Stimulated activated CD8-positive, alpha-beta memory T cell treated with anti-CD3 and anti-CD28 coated beads, Interleukin-7, amount 100 ng/mL, for 1 hour (primary cell): Measurements from ENCODE around the gene AHSG.
"Not testable (repeated sequence)": the region's sequence is repeated elsewhere in the genome, so short reads cannot be mapped to it uniquely, and the experiment has no call there.

Experiments used
- DNase-seq, 2 donors: peaks; one replicate each; pipeline ENCODE4 v3.0.0-alpha.2; 2020; ENCODE audit warnings: low read depth in 2 of 2

Gene AHSG

DNA sequence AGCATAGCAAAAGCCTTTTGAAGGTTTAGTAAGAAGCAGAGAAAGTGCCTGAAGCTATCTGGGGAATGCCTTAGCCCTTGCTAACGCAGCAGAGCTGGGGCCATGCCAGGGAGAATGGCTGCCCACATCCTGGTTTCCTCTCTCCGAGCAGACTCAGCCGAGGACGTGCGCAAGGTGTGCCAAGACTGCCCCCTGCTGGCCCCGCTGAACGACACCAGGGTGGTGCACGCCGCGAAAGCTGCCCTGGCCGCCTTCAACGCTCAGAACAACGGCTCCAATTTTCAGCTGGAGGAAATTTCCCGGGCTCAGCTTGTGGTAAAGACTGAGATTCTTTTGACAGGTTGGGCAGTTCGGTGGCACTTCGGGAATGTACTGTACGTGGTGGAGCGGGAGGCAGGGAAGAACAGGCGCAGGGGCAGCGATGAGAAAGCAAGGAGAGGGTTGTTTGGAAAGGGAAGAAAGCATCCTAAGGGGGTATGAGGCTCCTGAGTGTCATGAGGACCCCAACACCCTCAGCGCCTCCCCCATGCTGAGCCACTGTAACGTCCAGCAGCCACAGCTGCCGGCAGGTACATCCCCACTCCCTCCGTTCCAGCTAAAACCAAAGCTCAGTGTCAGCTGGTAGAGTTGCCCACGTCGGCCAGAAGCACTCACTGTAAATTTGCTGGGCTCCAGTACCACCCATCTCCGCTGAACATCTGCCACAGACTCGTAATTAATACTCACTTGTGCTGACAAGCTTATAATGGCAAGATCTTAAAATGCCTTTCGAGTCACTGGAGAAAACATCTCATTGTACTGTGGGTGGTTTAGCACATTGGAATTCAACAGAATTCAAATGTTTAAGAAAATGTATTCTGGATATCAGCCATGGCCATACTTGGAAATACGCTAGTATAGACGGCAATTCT is 4.4 kb downstream of the AHSG start:
- DNase-seq: peak; percentile 67 to 75

DNA sequence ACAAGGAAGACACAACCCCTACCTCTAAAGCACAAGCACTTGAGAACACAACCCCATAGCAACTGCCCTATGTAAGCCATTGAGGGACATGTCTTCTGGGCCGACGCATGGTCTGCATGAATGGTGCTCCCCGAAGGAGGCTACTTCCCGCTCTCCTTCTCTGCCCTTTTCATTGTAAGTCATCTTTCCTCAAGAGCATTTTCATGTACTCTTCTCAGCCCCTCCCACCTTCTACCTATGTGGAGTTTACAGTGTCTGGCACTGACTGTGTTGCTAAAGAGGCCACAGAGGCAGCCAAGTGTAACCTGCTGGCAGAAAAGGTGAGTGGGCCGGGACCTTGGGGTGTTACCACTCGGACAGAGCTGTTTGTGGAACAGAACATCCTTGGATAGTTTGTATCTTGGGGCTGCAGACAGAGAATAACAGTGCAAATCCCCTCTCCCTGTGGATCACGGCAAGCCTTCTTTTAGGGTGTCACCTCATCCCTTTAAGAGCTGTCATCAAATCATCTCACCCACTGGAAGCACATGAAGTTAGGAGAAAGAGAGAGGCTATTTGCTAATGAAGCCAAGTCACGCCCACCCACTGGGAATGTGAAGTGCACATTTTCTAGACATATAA is 5.6 kb downstream of the AHSG start:
- no peak for DNase-seq

DNA sequence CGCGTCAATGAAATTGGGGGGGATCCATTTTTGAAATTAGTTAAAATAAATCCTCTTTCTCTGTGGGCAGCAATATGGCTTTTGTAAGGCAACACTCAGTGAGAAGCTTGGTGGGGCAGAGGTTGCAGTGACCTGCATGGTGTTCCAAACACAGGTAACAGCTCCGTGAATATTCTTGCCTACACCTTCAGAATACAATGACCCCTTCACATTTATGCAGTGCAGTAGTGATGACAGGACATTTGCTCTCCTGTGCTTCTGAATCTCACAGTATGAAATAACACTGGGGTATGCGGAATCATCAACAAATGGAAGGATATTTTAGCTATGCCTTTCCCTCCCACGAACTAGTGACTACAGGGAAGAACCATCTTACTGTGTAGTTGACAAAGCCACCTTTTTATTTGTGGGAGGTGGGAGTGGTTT is 6.9 kb downstream of the AHSG start:
- no peak for DNase-seq

DNA sequence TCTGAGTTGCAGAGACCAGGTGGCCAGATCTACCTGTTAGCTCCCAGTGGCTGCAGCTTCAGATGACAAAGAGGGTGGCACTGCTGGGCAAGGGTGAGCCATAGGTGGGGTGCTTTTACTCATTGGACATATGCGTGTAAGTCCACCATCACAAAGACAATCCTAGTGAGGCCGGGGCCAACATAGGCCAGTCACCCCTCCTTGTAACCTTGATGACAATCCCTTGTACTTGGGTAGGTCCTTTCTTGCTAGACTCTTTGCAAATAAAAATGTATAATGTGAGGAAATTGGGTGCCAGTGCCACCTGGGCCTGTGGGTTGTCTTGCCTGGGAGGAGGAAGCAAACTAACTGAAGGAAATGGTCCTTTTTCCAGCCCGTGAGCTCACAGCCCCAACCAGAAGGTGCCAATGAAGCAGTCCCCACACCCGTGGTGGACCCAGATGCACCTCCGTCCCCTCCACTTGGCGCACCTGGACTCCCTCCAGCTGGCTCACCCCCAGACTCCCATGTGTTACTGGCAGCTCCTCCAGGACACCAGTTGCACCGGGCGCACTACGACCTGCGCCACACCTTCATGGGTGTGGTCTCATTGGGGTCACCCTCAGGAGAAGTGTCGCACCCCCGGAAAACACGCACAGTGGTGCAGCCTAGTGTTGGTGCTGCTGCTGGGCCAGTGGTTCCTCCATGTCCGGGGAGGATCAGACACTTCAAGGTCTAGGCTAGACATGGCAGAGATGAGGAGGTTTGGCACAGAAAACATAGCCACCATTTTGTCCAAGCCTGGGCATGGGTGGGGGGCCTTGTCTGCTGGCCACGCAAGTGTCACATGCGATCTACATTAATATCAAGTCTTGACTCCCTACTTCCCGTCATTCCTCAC is 7.6 kb downstream of the AHSG start:
- no peak for DNase-seq

DNA sequence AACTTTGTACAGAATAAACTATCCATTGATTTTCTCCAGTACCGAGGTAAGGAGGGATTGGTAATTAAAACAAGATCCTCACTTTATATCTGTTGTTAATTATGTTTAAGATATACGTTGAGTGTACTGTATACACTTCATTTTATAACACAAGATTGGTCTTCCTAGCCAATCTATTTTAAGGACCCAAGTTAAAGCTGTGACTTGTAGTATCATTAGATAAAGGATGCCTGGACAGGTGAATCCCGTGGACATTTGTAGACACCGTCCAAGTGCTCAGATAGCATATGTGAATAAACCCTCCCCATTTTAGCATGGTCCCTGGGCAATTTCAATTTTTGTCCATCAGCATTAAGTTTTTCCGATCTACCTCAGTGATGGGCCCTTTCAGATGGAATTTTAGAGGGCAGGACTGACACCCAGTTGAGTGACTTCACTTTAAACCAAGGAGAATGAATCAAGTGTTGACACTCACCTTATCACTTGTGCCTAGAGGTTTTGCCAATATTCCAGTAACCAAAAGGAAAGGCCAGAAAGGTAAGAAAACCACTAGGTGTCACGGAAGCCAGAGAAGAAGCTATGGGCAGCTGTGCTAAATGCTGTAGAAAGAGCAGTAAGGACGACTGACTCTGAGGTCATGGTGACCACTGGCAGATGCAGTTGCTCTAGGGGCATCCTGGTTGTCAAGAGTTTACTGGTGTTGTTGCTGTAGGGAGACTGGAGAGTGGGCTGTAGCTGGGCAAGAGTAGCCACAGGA is 9.2 kb downstream of the AHSG start:
- no peak for DNase-seq

DNA sequence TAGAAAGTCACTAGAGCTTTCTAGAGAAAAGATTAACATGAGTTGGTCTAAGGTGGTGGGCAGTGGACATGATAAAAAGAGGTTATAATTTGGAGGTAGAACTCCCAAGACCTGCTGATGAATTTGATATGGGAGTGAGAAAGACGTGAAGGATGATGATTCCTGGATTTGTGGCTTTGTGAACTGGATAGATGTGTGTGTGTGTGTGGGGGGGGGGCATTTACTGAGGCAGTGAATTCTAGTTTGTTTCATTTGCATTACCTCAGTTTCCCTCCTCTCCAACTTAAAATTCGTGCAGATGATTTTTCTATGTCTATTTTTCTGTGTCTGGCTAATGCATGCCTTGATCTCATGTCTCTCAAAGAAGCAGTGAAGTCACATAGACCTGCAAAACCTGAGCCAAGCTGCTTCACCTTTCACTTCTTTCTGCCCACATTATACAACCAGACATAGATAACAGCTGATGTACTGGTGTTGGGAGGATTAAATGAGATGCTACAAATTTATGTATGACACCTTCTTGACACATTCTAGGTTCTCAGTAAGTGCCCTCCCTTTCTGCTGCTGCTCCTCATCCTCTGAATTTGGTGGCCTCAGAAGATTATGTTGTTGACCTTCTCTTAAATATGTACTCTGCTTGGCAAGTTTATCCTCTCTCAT is 9.9 kb downstream of the AHSG start:
- DNase-seq: no peak

DNA sequence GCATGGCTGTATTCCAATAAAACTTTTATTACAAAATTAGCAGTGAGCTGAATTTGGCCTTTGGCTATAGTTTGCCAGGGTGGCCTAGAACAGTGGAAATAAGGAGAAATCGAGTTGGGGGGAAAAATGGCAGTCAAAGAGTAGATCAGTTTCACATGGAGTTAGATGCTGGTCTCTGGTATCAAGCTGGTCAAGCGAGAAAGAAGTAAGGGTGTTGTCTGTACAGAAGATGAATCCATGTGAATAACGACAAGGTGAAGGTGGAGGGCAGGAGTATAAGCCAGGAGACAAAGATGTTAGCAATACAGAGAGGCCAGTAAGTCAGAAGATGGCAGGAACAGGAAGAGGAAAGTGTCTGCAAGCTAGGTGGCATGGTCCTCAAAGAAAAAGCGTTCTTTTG is 11.7 kb downstream of the AHSG start:
- DNase-seq: no peak

DNA sequence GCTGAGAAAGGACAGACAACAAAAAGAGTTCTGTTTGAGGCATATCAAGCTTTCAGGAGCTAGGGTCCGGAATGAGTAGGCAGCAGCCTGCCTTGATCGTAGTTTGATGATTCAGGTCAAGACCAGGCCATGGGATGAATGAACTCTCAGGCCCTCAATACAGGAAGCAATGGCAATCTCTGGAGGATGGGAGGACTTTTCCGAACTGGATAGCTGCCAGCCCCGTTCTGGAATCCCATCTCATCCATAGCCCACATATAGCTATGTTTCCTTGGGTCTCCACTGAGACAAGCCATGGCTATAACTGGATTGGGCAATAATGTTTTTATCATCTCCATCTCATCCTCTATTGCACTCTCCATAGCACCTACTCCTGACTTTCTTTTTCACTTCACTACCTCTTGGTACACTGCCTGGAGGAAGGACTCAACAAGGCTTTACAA is 12.8 kb downstream of the AHSG start:
- no peak for DNase-seq

DNA sequence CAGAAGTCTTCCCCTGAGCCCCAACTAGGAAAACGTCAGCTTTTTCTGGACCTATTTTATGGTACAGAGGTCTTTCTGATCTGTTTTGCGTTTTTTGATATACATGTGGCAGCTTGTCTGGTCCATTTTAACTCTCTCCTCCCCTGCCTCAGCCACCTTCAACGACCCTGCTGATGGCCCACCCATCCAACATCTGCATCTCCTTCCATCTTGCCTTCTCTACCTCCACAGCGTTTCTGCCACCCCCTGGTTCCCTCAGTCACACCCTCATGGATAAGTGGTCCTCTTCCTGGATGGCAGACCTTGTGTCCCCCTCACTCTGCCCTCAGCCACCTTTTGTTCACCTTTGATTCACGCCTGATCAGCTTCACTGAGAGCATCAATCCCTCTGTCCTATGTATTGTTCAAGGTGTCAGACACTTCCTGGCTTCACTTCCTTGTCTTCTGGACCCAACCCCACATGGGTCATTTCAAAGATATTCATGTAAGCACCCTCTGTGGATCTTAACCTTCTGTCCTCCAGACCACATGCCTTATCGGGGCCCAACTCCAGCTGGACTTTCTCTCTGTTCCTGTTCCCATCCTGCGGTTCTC is 13.5 kb downstream of the AHSG start:
- DNase-seq: no peak

DNA sequence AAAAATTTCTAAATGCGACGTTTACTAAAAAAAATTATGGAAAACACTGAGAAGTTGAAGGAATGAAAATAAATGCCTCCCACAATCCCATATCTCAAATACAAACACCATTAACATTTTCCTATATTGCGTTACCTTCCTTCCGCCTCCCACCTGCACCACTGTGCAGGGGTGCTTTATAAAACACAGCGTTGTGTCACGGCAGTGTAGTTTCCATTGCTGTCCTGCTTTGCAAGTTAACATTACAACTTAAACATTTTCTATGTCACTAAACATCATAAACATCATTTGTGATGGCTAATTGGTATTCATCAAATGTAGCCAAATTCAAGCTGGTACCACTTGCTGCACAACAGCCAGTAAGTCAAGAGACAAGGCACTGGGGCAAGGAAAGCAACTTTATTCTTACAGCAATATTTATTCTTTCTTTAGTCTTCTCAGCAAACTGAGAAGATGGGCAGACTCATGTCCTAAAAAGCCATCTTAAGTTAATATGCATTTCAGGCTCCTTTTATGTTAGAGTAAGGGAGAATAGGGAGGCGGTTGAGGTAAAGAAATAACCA is 15.1 kb downstream of the AHSG start:
- no peak for DNase-seq

DNA sequence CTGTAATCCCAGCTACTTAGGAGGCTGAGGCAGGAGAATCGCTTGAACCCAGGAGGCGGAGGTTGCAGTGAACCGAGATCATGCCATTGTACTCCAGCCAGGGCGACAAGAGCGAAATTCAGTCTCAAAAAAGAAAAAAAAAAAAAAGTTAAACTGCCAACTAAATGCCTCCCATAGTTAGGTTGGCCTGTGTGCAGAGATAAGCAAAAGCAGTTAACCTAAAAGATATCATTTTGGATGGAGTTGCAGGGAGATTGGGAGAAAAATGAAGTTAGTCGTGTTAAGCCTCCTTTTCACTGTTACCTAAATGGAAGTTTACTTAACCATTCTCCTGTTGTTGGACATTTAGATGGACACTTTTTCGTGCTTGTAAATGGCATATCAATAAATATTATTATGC is 15.9 kb downstream of the AHSG start:
- no peak for DNase-seq

DNA sequence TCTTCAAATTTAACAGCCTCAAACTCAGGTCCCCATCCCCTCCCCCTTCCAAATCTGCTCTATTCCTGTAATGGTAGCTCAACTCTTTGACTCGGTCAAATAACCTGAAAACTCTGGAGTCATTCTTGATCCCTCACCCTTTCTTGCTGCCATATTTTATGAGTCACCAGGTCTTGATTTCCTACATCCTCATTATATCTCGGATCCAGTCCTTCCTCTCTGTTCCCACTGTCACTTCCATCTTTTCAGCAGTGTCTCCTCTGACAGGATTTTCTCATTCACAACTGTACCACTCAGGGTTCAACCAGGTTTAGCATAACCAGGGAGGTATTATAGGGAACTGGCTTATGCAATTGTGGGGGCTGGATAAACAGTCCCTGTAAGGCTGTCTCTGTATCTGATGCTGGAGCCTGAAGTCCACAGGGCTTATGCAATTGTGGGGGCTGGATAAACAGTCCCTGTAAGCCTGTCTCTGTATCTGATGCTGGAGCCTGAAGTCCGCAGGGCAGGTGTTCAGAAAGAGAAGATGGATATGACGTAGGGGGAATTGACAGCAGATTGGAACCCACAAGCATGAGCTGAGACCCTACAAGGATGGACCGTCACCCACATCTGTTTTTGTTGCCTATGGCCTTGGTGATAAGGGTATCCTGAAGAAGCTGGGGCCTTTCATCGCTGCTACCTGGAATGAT is 18.2 kb downstream of the AHSG start:
- DNase-seq: no peak

DNA sequence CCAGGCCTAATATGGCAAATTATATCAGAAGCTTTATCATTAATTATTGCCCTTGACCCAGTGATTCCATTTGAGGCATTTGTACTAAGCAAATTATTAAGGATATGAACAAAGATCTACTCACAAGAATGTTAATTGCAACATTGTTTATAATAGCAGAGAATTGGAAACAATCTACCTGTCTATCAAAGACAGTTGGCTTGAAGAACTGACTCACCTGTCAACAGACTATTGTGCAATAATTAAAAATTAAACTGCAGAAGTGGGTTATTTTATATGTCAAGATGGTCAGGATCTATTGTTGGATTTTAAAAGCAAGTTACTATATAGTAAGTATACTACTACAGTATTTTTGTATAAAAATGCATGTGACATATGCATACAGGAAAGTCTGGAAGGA is 20.6 kb downstream of the AHSG start:
- DNase-seq: no peak

DNA sequence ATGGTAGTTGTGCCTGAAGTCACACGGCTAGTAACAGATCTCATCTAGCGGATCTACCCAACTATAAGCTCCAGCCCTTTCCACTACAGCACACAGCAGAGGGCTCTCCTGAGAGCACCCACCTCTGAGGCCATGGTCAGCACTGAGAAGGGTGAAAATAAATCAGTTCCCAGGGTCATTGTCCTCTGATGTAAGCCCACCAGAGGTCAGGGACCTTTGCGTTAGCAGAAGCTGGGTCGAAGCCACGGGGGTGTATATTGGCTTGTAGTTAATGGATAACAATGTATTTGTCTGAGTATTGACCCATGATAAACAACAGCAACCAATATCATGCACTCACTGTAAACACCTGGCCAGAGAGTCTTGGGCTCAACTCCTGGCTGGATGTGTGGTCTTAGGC is 21.3 kb downstream of the AHSG start:
- DNase-seq: not testable (repeated sequence)

DNA sequence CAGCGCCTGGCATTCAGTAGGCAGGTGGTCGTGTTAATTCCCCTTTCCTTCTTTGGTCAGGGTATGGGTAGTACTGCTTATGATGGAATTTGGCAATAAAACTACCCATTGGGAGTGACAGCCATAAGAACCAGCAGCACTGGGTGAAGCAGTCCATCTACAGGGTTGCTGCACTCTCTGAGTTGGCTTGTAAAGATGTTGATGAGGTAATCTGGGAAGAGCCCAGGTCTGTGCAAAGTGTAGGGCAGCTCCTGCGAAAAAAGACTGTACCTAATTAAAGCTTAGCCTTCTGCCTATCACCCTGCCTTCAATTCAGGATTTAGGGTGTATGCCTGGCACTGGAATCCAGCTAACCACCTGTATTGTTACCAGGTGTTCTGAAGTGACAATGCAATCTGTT is 22.7 kb downstream of the AHSG start:
- no peak for DNase-seq

DNA sequence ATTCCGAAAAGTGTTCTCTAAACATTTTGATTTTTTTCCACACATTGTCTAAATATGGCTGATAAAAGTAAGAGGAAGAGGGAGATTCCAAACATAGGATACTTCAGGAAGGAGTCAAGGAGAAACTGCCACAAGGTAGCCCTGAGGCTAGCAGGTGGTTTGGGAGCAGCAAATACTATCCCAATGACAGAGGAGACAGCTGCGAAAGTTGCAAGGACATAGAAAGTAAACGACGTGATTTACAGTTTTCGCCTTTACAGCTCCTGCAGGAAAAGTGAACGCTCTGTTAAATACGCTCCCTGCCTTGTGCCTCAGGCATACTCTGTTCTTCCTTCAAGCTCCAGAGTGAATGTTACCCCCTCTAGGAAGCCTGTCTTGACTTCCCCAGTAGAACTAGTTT is 23.7 kb downstream of the AHSG start:
- no peak for DNase-seq

DNA sequence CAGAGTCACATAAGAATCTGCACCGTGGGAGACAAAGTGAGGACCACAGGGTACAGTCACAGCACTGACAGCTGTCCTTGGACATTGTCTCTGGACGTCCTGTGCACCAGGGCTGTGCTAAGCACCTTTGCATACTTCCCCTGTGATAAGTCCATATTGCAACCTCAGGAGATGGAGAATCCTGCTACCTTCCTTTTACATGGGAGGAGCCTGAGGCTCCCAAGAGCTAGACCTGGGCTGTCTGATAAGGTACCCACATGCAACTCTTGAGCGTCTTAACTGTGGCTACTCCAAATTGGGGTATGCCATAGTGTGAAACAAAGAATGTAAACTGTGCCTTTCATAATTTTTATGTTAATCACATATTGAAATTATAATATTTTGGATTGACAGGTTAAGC is 24.8 kb downstream of the AHSG start:
- DNase-seq: no peak

DNA sequence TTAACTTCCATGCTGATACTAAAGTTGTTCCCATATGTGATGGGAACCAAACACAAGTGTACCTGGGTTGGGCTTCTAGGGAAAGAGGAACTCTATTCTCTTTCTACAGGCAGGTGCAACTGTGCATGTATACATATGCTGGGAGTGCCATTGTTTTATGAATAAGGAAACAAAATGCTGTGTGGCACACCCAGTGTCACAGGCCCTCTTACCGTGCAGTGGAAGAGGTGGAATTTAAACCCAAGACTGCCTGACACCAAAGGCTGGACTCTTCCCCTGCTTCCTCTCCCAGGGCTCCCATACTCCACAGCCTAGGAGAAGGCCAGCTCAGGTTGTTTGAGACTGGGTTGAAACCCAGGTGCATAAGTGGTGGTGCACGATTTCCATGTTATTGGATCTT is 25.4 kb downstream of the AHSG start:
- no peak for DNase-seq

DNA sequence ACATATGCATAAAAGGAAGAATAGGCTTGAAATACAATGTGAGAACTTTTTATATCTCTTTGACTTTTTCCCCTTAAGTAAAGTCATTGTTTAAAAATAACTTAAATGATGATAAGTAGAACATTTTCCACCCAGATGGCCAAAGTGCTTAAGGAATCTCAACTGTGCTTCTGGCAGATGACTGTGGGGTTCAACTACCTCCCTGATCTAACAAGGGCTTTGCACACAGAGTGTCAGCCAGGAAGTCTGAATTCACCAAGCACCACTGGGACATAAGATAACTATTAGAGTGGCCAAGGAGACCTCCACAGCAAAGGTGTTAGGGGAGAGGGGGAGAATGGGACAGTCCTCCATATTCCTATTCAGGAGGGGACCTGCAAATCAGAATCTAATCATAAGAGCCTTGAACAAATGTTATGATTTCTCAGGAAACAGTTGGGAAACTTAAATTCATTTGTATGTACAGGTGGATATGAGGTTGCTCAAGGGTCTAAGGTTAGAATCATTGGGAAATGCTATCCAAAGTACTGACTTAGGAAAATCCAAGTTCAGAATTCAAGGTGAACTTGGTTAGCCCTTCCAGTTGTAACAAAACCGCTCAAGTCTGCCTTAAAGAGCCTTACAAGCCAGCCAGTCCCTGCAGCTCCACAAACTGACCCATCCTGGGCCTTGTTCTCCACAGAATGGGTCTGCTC is 27.1 kb downstream of the AHSG start, which contains the start of gene FETUB:
FETUB (plus strand) TSS at position 622 of the 695 bp plus-strand sequence; CDS start at position 684, 62 bp downstream.
- DNase-seq: no peak
